Keratinocyte (primary cell): Measurements from ENCODE around the gene TFCP2L1.

ENCODE experiments used
- EZH2 ChIP-seq: IDR thresholded peaks from one replicate; pipeline ENCODE4 v1.6.1; 2012; ENCODE audit warnings: inconsistent platforms, mild to moderate bottlenecking, low read length, moderate library complexity
- TF ChIP-seq, protein P1 (sequence below), 3 experiments: IDR thresholded peaks in 1 of 3; conservative IDR thresholded peaks in 1 of 3; optimal IDR thresholded peaks in 1 of 3; 2 replicates in 2 of 3; 3 replicates in 1 of 3; pipeline versions ENCODE3 to v1.5.1; 2011; ENCODE audit warnings: low read length in 3 of 3, mild to moderate bottlenecking in 3 of 3, moderate library complexity in 2 of 3, control low read depth in 1 of 3, inconsistent platforms in 1 of 3; ENCODE audit not compliant: insufficient read depth in 2 of 3; ENCODE audit errors: extremely low read depth in 1 of 3

DNA sequence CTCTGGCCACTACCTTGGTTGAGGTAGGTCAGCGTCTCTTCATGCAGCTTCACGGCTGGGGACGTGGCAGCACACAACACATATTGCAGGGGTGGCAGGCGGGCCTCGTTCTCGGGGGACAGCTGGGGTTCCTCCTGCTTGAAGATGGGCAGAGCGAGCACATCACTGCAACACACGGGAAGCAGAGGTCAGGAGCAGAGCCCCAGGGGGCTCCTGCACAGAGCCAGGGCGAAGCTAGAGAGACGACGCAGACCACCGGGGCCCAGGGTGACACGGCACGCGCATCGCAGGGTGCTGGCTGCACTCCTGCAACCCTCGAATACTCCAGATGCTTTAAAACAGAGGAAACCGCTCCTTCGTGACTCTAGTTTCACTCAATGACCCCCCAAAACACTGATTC is 3.9 kb downstream of the TFCP2L1 start:
- no peak for TF ChIP-seq EZH2
- TF ChIP-seq, protein P1, sequence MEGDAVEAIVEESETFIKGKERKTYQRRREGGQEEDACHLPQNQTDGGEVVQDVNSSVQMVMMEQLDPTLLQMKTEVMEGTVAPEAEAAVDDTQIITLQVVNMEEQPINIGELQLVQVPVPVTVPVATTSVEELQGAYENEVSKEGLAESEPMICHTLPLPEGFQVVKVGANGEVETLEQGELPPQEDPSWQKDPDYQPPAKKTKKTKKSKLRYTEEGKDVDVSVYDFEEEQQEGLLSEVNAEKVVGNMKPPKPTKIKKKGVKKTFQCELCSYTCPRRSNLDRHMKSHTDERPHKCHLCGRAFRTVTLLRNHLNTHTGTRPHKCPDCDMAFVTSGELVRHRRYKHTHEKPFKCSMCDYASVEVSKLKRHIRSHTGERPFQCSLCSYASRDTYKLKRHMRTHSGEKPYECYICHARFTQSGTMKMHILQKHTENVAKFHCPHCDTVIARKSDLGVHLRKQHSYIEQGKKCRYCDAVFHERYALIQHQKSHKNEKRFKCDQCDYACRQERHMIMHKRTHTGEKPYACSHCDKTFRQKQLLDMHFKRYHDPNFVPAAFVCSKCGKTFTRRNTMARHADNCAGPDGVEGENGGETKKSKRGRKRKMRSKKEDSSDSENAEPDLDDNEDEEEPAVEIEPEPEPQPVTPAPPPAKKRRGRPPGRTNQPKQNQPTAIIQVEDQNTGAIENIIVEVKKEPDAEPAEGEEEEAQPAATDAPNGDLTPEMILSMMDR (optimal IDR thresholded peaks at IDR 0.05 in 1 of 3, IDR thresholded peaks at IDR 0.05 in 1 of 3, conservative IDR thresholded peaks at IDR 0.05 in 1 of 3; ENCODE audit: extremely low read depth in 1 of 3, insufficient read depth in 2 of 3, low read length in 3 of 3), result no peak
